A172 (cell line): ENCODE measurements around the gene AMOTL1. TPM values are rescaled to one million over a fixed set of nuclear protein-coding genes. Genes with fewer than 3 reads are reported as not detected.
"Not testable (repeated sequence)": the region's sequence is repeated elsewhere in the genome, so short reads cannot be mapped to it uniquely, and the experiment has no call there.

Experiments used
- DNase-seq: peaks from one replicate; pipeline ENCODE4 v3.0.0-alpha.2; 2015; ENCODE audit warnings: low spot score
- total RNA-seq: library from RNA; depleted of rRNA; stranded (reverse); fragments of >200 nt; shearing (Covaris generic); gene quantifications from 2 replicates; pipeline ENCODE4 v1.2.3, GENCODE V29; 2014

Gene AMOTL1
- total RNA-seq, 1 experiment from 2014 or later = 12.2 TPM

- DNase-seq = no peak
These were observed 25.7 kb downstream of the AMOTL1 start for GRCh38 chr11:94793822-94794221.

- peak; percentile 81 for DNase-seq
These were observed 26.4 kb downstream of the AMOTL1 start for GRCh38 chr11:94794287-94795168.

- DNase-seq = no peak
These were observed 27.5 kb downstream of the AMOTL1 start for GRCh38 chr11:94795476-94796189.

- no peak for DNase-seq
These were observed 28.0 kb downstream of the AMOTL1 start for GRCh38 chr11:94796190-94796580.

DNA sequence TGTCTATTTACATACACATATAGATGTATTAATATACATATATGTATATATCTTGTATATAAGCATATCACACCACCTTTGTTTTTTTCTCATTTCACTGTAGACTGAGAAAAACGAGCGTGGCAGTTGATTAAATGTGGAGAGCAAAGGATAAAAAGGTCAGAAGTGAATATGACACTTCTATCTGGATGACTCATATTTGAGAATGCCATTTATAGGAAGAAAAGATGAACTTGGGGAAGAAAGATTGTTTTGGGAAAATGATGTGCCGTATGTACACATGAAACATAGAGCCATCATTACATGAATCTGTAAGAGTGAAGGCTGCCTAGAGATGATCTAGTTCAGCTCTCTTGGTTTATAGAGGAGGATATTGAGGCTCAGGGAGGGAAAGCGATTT is 28.7 kb downstream of the AMOTL1 start:
- no peak for DNase-seq

DNA sequence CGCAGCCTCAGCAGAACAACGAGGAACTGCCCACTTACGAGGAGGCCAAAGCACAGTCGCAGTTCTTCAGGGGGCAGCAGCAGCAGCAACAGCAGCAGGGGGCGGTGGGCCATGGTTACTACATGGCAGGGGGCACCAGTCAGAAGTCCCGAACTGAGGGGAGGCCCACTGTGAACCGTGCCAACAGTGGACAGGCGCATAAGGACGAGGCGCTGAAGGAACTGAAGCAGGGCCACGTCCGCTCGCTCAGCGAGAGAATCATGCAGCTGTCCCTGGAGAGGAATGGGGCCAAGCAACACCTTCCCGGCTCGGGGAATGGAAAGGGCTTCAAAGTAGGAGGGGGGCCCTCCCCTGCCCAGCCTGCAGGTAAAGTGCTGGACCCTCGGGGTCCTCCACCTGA is 31.6 kb downstream of the AMOTL1 start:
- no peak for DNase-seq

DNA sequence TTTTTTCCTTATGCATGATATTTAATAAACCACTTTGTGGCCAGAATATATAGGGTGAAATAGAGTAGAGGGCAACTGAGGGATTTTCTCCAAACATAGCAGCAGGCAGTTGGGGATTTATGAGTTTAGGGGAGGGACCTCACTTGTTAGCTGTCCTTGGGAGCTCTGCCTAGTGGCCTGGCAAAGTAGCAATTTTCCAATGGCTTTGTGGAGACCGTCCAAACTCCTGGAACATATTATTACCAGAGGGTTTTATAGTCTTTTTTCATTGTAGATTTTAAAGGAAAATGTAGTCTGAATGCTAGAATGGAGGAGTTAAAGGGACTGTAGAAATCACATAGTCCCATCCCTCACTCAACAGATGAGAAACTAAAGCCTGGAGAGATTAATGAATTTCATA is 32.3 kb downstream of the AMOTL1 start:
- DNase-seq = no peak

GRCh38 chr11:94801866-94802460 is 33.8 kb downstream of the AMOTL1 start:
- no peak for DNase-seq

- no peak for DNase-seq
These were observed 34.3 kb downstream of the AMOTL1 start for GRCh38 chr11:94802501-94802900.

DNA sequence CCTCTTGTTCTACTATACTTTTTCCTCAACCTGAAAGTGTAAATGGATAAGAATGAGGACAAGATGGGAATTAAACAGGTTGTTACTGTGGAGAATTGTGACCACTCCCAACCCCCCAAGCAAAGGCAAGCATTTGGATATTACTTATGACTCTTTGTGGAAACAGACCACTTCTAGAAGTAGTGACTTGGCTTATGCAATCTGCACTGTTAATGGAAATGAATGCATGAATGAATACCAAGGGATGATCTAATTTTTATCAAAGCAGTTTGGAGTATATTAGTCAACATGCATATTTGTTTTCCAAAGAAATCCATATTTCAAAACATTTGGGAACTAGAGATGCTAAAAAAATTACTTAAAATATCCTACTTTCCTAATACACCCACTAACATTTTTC is 35.3 kb downstream of the AMOTL1 start:
- DNase-seq = no peak

DNA sequence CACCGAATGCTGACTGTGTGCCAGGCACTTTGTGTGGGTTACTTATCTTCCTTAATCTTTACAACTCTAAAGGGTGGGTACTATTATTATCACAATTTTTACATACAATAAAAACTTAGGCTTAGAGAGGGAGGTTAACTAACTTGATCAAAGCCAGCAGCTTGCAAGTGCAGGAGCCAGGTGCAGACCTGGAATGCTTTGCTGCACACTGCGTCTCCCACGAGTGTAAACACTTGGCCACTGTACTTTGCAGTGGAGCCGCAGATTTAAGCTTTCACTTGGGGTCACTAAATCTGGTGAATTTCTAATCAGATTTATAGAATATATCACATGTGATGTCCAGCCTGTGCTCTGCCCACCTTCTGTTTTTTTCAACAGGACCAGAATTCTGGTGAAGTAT is 36.7 kb downstream of the AMOTL1 start:
- DNase-seq = no peak

DNA sequence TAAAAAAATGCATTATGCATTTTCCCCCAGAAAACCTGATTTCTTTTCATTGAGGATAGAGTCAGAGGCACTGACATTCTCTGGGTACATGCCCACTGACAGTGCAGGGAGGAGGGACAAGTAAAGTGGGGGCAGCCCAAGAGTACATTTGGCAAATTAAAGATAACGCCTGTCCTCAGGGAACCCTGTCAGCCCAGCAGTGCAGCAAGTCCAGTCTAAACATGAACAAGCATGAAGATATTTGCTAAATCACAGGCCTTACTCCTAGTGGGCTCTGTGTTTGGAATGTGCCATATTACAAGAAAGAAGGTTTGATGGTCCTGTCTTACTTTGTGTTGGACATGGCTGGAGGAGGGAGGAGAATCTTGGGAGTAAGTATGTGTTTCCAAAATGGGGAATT is 37.9 kb downstream of the AMOTL1 start:
- no peak for DNase-seq

- DNase-seq = no peak
These were observed 38.3 kb downstream of the AMOTL1 start for GRCh38 chr11:94806419-94806818.

DNA sequence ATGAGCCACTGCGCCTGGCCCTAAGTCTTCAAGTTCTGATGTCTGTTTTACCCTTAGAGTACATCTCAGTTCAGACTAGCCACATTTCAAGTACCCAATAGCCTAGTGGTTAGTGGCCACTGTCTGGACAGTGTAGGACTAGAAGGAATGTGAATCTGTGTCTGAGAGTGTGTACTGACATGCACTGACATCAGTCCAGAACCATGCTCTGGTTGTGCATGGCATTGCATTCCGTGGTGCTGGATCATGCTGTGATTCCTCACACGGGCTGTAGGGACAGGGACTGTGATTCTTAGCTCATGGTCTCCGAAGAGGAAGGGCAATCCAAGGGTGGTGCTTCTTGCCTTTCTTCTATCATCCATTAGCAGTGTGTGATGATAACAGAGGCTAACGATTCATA is 41.1 kb downstream of the AMOTL1 start:
- DNase-seq = no peak

DNA sequence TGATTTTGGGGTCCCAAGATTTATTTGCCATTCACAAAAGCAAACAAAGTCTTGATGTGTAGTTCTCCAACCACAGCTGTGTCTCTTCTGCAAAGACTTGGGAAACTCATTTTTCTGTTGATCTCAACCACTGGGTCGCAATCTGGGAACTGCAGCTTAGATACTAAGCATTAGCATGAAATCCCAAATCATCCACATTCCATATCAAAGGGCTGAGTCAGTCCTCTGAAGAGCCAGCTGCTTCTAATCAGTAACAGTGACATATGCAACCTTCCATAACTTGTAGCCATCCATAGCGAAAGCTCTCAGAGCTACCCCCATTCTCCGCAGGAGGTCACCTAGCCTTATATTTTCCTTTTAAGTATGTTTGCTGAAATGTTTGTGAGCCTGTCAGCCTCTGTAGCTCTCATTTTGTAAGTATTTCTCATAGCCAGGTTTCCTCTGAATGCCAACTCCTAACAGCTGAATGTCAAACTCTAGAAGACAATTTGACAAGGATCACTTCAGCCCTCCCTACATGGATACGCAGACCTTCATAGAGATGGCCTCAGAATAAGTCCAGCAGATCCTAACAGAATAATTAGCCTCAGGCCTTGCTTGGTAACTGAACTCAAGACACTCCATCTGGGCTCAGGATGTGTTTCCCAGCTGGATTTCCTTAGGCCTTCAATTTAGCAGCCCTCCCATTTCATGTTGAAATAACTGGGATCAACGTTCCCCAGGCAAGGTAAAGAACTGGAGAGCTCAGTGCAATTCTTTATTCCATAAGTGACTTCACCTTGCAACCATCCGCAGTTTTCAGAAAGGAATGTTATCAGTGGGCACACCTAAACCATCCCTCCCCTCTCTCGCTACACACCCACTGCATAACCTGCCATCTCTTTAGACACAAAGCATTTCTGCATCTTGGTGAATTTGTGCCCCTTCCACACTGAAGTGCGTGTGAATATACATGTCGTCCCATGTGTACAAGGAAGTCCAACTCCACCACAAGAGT is 44.9 kb downstream of the AMOTL1 start:
- DNase-seq = not testable (repeated sequence)

DNA sequence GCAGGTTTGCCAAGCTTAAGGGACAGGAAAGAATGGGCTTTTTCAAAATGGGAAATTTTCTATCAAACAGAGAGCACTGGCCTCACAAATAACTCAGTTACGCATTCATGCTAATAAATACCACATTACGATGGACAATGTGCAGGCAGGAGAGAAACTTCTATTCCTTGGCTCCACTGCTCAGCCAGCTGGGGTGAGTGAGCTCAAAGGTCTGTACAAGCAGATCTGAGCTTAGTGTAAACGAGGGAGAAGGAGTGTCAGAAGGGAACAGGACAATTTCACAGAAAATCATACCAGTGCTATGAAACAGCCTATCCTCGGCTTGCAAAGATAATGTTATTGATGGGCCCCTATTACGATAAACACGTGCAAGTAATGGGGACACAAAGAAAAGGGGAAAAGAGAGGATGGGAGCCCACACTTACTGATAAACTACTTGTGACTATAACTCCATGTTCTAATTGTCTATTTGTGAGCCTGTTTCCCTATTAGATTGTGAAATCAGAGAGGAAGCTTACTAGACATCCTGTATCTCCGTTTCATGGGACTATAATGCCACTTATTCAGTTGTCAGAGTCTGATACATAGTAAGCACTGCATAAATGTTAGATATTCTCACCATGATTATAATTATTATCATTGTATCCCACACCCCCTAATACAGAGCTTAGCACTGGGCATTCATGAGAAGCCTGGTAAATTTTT is 46.3 kb downstream of the AMOTL1 start:
- DNase-seq = no peak

DNA sequence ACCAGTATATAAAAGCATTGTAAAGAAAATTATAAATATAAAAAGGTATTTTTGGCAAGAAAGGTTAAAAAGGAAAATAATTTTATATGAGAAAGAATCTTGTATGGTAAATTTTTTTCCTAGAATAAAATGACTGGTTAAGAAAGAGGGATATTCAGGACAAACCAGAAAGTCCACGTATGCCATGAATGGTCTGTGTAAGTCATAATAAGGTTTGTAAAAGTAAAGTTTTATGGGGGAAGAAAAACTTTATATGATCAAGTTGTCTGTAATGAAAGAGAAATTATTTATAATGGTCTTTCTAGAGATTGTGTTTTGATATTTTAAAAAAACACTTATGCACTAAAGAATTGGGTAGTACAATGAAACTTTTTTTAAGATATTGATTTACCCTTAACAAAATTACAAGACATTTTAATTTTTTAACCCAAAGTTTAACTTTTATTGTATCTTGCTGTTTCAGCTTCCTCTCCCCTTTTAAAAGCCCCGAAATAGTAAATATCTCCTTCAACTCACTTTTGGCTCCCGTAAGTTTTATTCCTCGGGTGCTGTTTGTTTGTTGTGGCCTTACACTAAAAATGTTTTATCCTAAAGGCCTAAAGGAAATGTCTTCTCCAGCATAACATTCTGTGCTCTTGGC is 47.7 kb downstream of the AMOTL1 start:
- no peak for DNase-seq

GRCh38 chr11:94820480-94820879 is 52.3 kb downstream of the AMOTL1 start:
- DNase-seq = no peak

DNA sequence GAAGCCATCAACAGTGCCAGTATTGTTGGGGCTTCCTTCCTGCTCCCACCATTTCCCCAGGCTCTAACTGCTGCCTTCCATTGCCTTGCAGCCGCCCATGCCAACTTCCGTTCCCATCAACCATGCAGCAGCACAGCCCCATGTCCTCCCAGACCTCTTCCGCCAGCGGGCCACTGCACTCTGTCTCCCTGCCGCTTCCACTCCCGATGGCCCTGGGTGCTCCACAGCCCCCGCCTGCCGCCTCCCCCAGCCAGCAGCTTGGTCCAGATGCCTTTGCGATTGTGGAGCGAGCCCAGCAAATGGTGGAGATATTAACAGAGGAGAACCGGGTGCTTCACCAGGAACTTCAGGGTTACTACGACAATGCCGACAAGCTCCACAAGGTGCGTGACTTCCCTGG is 53.3 kb downstream of the AMOTL1 start:
- DNase-seq = no peak

- DNase-seq = no peak
These were observed 53.9 kb downstream of the AMOTL1 start for GRCh38 chr11:94822080-94822479.
